GM12878 (cell line): Measurements from ENCODE around the gene SYN1. TPM values are rescaled to one million over a fixed set of nuclear protein-coding genes. Genes with fewer than 3 reads are reported as not detected.

ENCODE experiments used
- ATAC-seq: fragments of 200-7000 bp; cut with Tn5 transposase; 3 replicates; pipeline ENCODE4 v1.9.1; 2020; ENCODE audit warnings: mild to moderate bottlenecking, moderate library complexity
- BruUV-seq: library from RNA; stranded (reverse); fragments of 400-500 nt; replicated peaks from 2 replicates; lab custom pipeline; 2021; lab: Mats Ljungman, UMichigan
- CTCF ChIA-PET: fragments of 300-600 bp; sonication (Branson Sonifier 250); formaldehyde crosslinking; extraction: SDS; loops from one replicate; lab custom pipeline; 2021; ENCODE audit warnings: inconsistent platforms; lab: Yijun Ruan, JAX
- POLR2A ChIA-PET: fragments of 350-600 bp; formaldehyde crosslinking; extraction: SDS; loops from one replicate; lab custom pipeline; 2021; ENCODE audit warnings: inconsistent platforms; lab: Charles Lee
- RAD21 ChIA-PET: fragments of 300-600 bp; sonication (Branson Sonifier 250); formaldehyde crosslinking; loops from one replicate; lab custom pipeline; 2023; ENCODE audit warnings: antibody characterized with exemption; ENCODE audit not compliant: unreplicated experiment; lab: Charles Lee
- SMC1A ChIA-PET: fragments of 300-600 bp; sonication (Branson Sonifier 250); formaldehyde crosslinking; loops from one replicate; lab custom pipeline; 2023; ENCODE audit not compliant: unreplicated experiment, uncharacterized antibody; lab: Charles Lee
- DNase-seq: peaks from one replicate; pipeline ENCODE4 v3.0.0-alpha.2; 2011; ENCODE audit warnings: low read depth, low spot score
- FAIRE-seq: peaks from 3 replicates; lab custom pipeline; 2011; peaks lifted over from hg19 to GRCh38; lab: Jason Lieb, UNC
- H2AFZ ChIP-seq: 2 replicates; pipeline ENCODE4 v1.6.0; 2011; ENCODE audit warnings: low read depth, low read length, control low read depth; ENCODE audit not compliant: control insufficient read depth
- H3K27ac ChIP-seq: 2 replicates; pipeline ENCODE4 v1.5.1; 2011; ENCODE audit warnings: control low read depth; ENCODE audit not compliant: control insufficient read depth, insufficient read depth
- H3K27me3 ChIP-seq, 2 experiments: replicated peaks in 1 of 2; 2 replicates each; pipeline versions ENCODE4 v1.6.0 to v1.6.1; 2011; ENCODE audit warnings: low read length in 1 of 2; ENCODE audit not compliant: control insufficient read depth in 2 of 2, insufficient read depth in 2 of 2
- H3K36me3 ChIP-seq, 2 experiments: 2 replicates each; pipeline ENCODE4 v1.5.1; 2011; ENCODE audit warnings: low read length in 1 of 2; ENCODE audit not compliant: control insufficient read depth in 2 of 2, insufficient read depth in 2 of 2
- H3K4me1 ChIP-seq: 2 replicates; pipeline ENCODE4 v1.6.1; 2011; ENCODE audit warnings: mild to moderate bottlenecking, low read length, moderate library complexity, mixed read lengths; ENCODE audit not compliant: control insufficient read depth, insufficient read depth
- H3K4me2 ChIP-seq: 2 replicates; pipeline ENCODE4 v1.6.0; 2011; ENCODE audit warnings: control low read depth; ENCODE audit not compliant: control insufficient read depth, insufficient read depth
- H3K4me3 ChIP-seq: fragments of 200-600 bp; sonication (generic); 2 replicates; pipeline ENCODE4 v1.5.1; 2016
- H3K79me2 ChIP-seq: 2 replicates; pipeline ENCODE4 v1.6.0; 2011; ENCODE audit warnings: low read length; ENCODE audit not compliant: control insufficient read depth, insufficient read depth
- H3K9ac ChIP-seq: 2 replicates; pipeline ENCODE4 v1.8.0; 2011; ENCODE audit warnings: low read length, control low read depth, mixed read lengths; ENCODE audit not compliant: control insufficient read depth, insufficient read depth
- H3K9me3 ChIP-seq: replicated peaks from 3 replicates; pipeline ENCODE4 v1.5.1; 2011; ENCODE audit warnings: mild to moderate bottlenecking, low read length; ENCODE audit not compliant: control insufficient read depth, insufficient read depth
- H4K20me1 ChIP-seq: 2 replicates; pipeline ENCODE4 v1.6.0; 2011; ENCODE audit not compliant: control insufficient read depth, insufficient read depth
- EP300 ChIP-seq, 2 experiments: fragments of 150-350 bp in 1 of 2; IDR thresholded peaks; 2 replicates each; pipeline ENCODE4 v1.6.1; 2011 to 2012; ENCODE audit warnings: low read depth in 2 of 2, low read length in 2 of 2, borderline replicate concordance in 1 of 2, improper control_type of control experiment in 1 of 2, inconsistent platforms in 1 of 2; ENCODE audit not compliant: control insufficient read depth in 1 of 2
- MEF2B ChIP-seq: fragments of 450-650 bp; IDR thresholded peaks from 2 replicates; pipeline ENCODE4 v1.6.1; 2018; ENCODE audit warnings: mild to moderate bottlenecking, moderate library complexity; ENCODE audit not compliant: partially characterized antibody, poor library complexity, severe bottlenecking
- WGBS: methylation state at CpG from one replicate; pipeline ENCODE4 v1.1.6; 2016; ENCODE audit warnings: low lambda C conversion rate; ENCODE audit not compliant: insufficient replicate concordance, insufficient coverage; ENCODE audit errors: missing lambda C conversion rate; 5-methylcytosine and 5-hydroxymethylcytosine counted together
- in situ Hi-C: fragments of 300-500 bp; cut with MboI; formaldehyde crosslinking; loops from 9 replicates; pipeline ENCODE4 v1.14.3; 2018; ENCODE audit warnings: mixed read lengths
- intact Hi-C: fragments of 100-400 bp; cut with micrococcal nuclease; formaldehyde crosslinking; loops from one replicate; pipeline ENCODE4 v1.14.2; 2022; ENCODE audit not compliant: unreplicated experiment
- polyA plus RNA-seq, 11 experiments: library from polyadenylated mRNA; depleted of rRNA in 4 of 11; unstranded in 6 of 11; stranded (reverse) in 5 of 11; fragments of >200 nt; fragmentation: Nextera tagmentation in 4 of 11; fragmentation: Illumina TruSeq in 1 of 11; extraction: Ambion mirVana in 4 of 11; extraction: Trizol in 1 of 11; gene quantifications; 1 replicate in 1 of 11; 2 replicates in 10 of 11; pipeline versions ENCODE4 v1.2.1 to v1.2.3, GENCODE V29; 2011 to 2016; ENCODE audit warnings: inconsistent platforms in 2 of 11, missing spikeins in 2 of 11, low read depth in 1 of 11
- total RNA-seq, 4 experiments: library from RNA; depleted of rRNA in 3 of 4; stranded (reverse); fragments of >200 nt in 3 of 4; fragmentation: Illumina TruSeq in 1 of 4; extraction: Trizol in 1 of 4; gene quantifications; 2 replicates each; pipeline versions ENCODE4 v1.2.1 to v1.2.3, GENCODE V29; 2013 to 2021
- TF ChIP-seq, protein P1 (sequence below): fragments of 450-650 bp; formaldehyde crosslinking; IDR thresholded peaks from 2 replicates; pipeline ENCODE4 v1.5.0; 2022; ENCODE audit warnings: mild to moderate bottlenecking, missing genetic modification characterization

The SYN1 gene
- total and polyA plus RNA-seq, 10 of the 15 experiments (the other 5 are each of a cell fraction or from before 2014, with no cell fraction given): 0.09 to 0.57 (median 0.16) TPM; not detected in 3

GRCh38 chrX:47613082-47613481 lies 6.6 kb downstream of the SYN1 start:
- H3K4me3 ChIP-seq: no peak overlapping the region
- CTCF ChIA-PET: interaction anchor here (1.3 kb wide), 1 partner anchor 31 kb away, joined by 4 read pairs; no protein-coding TSS in a partner anchor
- H3K36me3 ChIP-seq: no peaks in the 10 kb centered on the region
- H3K79me2 ChIP-seq: no peaks in the 10 kb centered on the region
- H3K27ac ChIP-seq: no peak overlapping the region
- no peaks in the 10 kb centered on the region for H3K27me3 ChIP-seq
- H2AFZ ChIP-seq: no peak overlapping the region
- no peak overlapping the region for H3K4me2 ChIP-seq
- intact Hi-C loops (no loop called here), in situ Hi-C loops (no loop called here)
- DNase-seq (no peak), ATAC-seq (no peak), FAIRE-seq (no peak)
- H4K20me1 ChIP-seq: no peaks in the 10 kb centered on the region; the same call in 1 of the 2 replicates
- POLR2A ChIA-PET: interaction anchor here (0.7 kb wide), 1 partner anchor 36 kb away, joined by 4 read pairs; no protein-coding TSS in a partner anchor
- 44% methylated on average over 5 of the region's 8 CpGs for WGBS
- no peak overlapping the region for H3K9ac ChIP-seq
- BruUV-seq: no TSS peak
- RAD21 ChIA-PET: interaction anchor here (0.7 kb wide), 1 partner anchor 32 kb away, joined by 6 read pairs; no protein-coding TSS in a partner anchor
- no peaks in the 10 kb centered on the region for H3K4me1 ChIP-seq
- TF ChIP-seq, protein P1, sequence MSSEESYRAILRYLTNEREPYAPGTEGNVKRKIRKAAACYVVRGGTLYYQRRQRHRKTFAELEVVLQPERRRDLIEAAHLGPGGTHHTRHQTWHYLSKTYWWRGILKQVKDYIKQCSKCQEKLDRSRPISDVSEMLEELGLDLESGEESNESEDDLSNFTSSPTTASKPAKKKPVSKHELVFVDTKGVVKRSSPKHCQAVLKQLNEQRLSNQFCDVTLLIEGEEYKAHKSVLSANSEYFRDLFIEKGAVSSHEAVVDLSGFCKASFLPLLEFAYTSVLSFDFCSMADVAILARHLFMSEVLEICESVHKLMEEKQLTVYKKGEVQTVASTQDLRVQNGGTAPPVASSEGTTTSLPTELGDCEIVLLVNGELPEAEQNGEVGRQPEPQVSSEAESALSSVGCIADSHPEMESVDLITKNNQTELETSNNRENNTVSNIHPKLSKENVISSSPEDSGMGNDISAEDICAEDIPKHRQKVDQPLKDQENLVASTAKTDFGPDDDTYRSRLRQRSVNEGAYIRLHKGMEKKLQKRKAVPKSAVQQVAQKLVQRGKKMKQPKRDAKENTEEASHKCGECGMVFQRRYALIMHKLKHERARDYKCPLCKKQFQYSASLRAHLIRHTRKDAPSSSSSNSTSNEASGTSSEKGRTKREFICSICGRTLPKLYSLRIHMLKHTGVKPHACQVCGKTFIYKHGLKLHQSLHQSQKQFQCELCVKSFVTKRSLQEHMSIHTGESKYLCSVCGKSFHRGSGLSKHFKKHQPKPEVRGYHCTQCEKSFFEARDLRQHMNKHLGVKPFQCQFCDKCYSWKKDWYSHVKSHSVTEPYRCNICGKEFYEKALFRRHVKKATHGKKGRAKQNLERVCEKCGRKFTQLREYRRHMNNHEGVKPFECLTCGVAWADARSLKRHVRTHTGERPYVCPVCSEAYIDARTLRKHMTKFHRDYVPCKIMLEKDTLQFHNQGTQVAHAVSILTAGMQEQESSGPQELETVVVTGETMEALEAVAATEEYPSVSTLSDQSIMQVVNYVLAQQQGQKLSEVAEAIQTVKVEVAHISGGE (CRISPR knock-in tag): no peak
- H3K9me3 ChIP-seq: no peaks in the 10 kb centered on the region
- SMC1A ChIA-PET: interaction anchor here (2.0 kb wide), 1 partner anchor 15 kb away, joined by 8 read pairs; no protein-coding TSS in a partner anchor

DNA sequence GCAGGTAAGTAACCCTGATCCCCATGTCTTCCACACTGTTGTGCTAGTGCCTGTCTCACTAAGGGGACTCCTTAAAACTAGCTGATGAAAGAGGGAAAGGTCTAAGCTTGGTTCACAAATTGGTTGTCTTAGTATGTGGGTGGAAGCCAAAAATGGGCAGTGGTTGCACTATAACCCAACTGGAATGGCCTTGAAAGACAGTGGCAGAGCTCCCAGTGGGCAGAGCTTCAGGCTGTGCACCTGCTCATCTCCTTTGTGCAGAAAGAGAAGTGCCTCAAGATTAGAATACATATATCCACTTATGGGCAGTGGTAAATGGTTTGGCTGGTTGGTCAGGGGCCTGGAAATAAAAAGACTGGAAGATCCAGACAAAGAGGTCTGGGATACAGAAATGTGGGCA lies 7.2 kb downstream of the SYN1 start:
- intact Hi-C loops (no loop called here), in situ Hi-C loops (no loop called here)
- ChIA-PET RAD21 (no interaction called here), SMC1A (interaction anchor here (2.0 kb wide), 1 partner anchor 14 kb away, joined by 8 read pairs; no protein-coding TSS in a partner anchor), CTCF (interaction anchor here (0.6 kb wide), 1 partner anchor 15 kb away, joined by 3 read pairs; no protein-coding TSS in a partner anchor), POLR2A (no interaction called here)
- no peak overlapping the region for H3K4me2 ChIP-seq
- BruUV-seq: no TSS peak
- H2AFZ ChIP-seq: no peak overlapping the region
- no peaks in the 10 kb centered on the region for H4K20me1 ChIP-seq
- no peaks in the 10 kb centered on the region for H3K4me1 ChIP-seq
- H3K27me3 ChIP-seq: no peaks in the 10 kb centered on the region
- TF ChIP-seq EP300 (IDR thresholded peaks at IDR 0.05; ENCODE audit: borderline replicate concordance in 1 of 2, control insufficient read depth in 1 of 2, low read depth in 2 of 2, low read length in 2 of 2) (no peak), MEF2B (no peak)
- DNase-seq: no peak
- no peaks in the 10 kb centered on the region for H3K36me3 ChIP-seq
- no peak for ATAC-seq
- H3K4me3 ChIP-seq: no peak overlapping the region
- no peak for FAIRE-seq
- no peak overlapping the region for H3K9ac ChIP-seq
- no peaks in the 10 kb centered on the region for H3K79me2 ChIP-seq
- H3K27ac ChIP-seq: no peak overlapping the region
- H3K9me3 ChIP-seq: no peaks in the 10 kb centered on the region
